ENCODE data around the gene ADH1B.
"Not testable (repeated sequence)": the region's sequence is repeated elsewhere in the genome, so short reads cannot be mapped to it uniquely, and the experiment has no call there.

Gene ADH1B

DNA sequence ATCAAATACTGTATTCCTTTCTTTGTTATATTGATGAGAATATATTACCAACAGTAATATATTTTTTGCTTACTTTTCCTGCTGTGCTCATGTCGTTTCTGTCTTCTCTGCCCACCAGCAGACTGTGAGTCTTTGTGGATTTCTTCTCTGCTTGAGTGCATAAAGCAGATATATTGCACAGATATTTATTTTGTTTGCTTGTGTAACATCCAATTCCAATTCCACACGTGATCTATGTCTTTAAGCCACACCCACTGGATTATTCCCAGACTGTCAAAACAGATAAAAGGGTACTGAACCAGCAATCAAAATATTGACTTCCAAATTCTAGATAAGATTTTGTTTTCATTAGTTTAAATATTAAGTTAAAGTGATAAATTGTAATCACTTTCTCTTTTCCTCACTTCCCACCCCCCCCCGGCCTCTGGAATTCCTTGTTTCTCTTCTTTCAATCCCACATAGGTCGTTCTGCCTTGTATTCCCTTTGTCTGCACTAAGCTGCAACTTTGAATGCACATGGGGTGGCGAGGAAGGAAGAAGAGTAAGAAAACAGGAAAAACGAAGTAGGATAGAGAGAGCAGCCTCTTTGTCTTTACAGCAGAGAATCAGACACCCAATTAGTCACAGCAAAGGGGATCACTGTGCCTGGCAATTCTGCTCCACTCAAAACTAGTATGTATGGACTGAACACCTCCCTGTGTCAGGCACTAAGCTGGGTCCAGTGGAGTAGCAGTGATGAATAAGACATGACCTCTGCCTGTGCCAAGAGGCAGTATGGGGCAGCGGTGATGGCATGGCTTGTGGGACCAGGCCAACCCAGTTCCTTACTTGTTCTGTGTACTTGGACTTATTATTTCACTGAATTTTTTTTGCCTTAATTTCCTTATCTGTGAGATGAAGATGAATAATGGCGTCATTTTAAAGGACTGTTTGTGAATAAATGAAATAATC, at the start of gene ADH1B:
TSS of gene ADH1B (minus strand) at position 161 of the 951 bp plus-strand sequence. CDS start at position 91, 70 bp downstream.
- no peak for TF ChIP-seq CTCF (IDR thresholded peaks at IDR 0.05; ENCODE audit: low read depth, low read length, missing control alignments)
- no peak for DNase-seq (ENCODE audit: low read depth)
- H3K4me3 ChIP-seq (ENCODE audit: low read depth, low read length), result no peak within 1 kb of the TSS

GRCh38 chr4:99367817-99368216, 46.6 kb upstream of the ADH1B start:
- H3K4me3 ChIP-seq (ENCODE audit: low read depth, low read length); DNase-seq (ENCODE audit: low read depth): not testable (repeated sequence)

GRCh38 chr4:99366491-99366890, 45.3 kb upstream of the ADH1B start:
- DNase-seq (ENCODE audit: low read depth), result no peak
- no peak for TF ChIP-seq CTCF (IDR thresholded peaks at IDR 0.05; ENCODE audit: low read depth, low read length, missing control alignments)
- no peak overlapping the region for H3K4me3 ChIP-seq (ENCODE audit: low read depth, low read length)

- no peak overlapping the region for H3K4me3 ChIP-seq (ENCODE audit: low read depth, low read length)
- no peak for TF ChIP-seq CTCF (IDR thresholded peaks at IDR 0.05; ENCODE audit: low read depth, low read length, missing control alignments)
- no peak for DNase-seq (ENCODE audit: low read depth)
These were observed 41.6 kb upstream of the ADH1B start for GRCh38 chr4:99362768-99363167.

GRCh38 chr4:99361899-99362275, 40.7 kb upstream of the ADH1B start:
- TF ChIP-seq CTCF (IDR thresholded peaks at IDR 0.05; ENCODE audit: low read depth, low read length, missing control alignments), result no peak
- H3K4me3 ChIP-seq (ENCODE audit: low read depth, low read length), result no peak overlapping the region
- DNase-seq (ENCODE audit: low read depth), result no peak

GRCh38 chr4:99361268-99361898, 40.2 kb upstream of the ADH1B start:
- no peak for TF ChIP-seq CTCF (IDR thresholded peaks at IDR 0.05; ENCODE audit: low read depth, low read length, missing control alignments)
- H3K4me3 ChIP-seq (ENCODE audit: low read depth, low read length), result no peak overlapping the region
- no peak for DNase-seq (ENCODE audit: low read depth)

- no peak for DNase-seq (ENCODE audit: low read depth)
- no peak for TF ChIP-seq CTCF (IDR thresholded peaks at IDR 0.05; ENCODE audit: low read depth, low read length, missing control alignments)
- no peak overlapping the region for H3K4me3 ChIP-seq (ENCODE audit: low read depth, low read length)
These were observed 38.4 kb upstream of the ADH1B start for GRCh38 chr4:99359480-99360204.

All from GM12864 (cell line).